NB4 (cell line): ENCODE measurements around the gene FBXL17.

Experiments used
- CTCF ChIP-seq: IDR thresholded peaks from one replicate; pipeline ENCODE4 v1.5.1; 2012; ENCODE audit warnings: low read depth, low read length
- MAX ChIP-seq: IDR thresholded peaks from 2 replicates; pipeline ENCODE4 v1.6.1; 2011; ENCODE audit warnings: low read depth, low read length

GRCh38 chr5:108312258-108312657 lies 69.6 kb downstream of the FBXL17 start:
- TF ChIP-seq CTCF (no peak), MAX (no peak)
